Nucleus accumbens (tissue), 56 donors: ENCODE results near the gene TFB1M.
"Not testable (repeated sequence)": the region's sequence is repeated elsewhere in the genome, so short reads cannot be mapped to it uniquely, and the experiment has no call there.

Experiments
- DNase-seq, 56 donors: peaks; one replicate each; lab custom pipeline; 2025; lab: John Stamatoyannopoulos, UW

TFB1M gene

DNA sequence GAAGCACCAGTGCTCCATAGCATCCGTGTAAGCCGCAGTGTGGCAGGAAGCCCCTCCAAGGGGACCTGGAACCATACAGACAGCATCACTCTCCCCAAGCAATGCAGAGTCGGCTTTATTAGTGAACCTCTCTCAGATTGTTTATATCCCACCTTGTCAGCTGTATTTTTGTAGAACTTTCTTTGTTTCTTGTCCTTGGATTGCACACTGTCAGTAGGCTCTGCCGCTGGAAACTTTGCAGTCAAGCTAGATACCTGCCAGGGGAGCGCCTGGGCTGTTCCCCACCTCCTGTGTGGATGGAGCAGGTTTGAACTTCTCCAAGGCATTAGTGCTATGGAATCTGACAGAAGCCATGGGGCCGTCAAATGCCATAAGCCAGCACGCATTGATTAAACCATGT is 69.1 kb downstream of the TFB1M start:
- no peak for DNase-seq

DNA sequence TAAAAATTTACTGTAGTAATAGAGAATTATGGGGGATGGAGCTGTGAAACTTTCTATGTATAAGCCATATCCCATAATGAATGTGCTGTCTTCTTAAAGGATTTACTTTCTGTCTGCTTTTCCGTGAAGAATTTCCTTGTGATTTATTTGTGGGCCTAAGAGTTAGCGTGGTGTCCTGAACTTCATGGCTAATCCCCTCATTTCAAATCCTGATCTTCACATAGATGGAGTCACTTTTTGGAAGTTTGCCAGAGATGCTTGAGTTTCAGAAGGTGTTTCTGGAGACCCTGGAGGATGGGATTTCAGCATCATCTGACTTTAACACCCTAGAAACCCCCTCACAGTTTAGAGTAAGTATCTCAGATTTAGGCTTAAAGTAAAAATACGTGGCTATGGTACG is 69.8 kb downstream of the TFB1M start:
- no peak for DNase-seq

DNA sequence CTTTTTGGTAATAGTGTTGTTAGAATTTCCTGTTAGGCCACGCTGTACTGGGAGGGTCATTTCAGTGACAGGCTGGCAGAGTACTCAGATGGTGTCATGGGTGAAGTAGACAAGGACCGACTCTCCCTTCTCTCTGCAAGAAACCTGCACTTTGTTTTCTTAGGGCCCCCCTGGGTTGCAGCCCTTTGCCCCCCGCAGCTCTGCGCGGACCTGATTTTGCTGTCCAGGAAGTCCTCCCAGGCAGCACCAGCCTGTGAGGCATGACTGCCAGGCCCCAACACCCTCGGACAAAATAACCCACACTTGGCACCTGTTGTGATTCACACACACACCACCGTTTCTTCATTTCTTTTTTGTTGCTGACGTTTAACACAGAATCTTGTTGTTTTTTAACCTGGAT is 72.3 kb downstream of the TFB1M start:
- no peak for DNase-seq

DNA sequence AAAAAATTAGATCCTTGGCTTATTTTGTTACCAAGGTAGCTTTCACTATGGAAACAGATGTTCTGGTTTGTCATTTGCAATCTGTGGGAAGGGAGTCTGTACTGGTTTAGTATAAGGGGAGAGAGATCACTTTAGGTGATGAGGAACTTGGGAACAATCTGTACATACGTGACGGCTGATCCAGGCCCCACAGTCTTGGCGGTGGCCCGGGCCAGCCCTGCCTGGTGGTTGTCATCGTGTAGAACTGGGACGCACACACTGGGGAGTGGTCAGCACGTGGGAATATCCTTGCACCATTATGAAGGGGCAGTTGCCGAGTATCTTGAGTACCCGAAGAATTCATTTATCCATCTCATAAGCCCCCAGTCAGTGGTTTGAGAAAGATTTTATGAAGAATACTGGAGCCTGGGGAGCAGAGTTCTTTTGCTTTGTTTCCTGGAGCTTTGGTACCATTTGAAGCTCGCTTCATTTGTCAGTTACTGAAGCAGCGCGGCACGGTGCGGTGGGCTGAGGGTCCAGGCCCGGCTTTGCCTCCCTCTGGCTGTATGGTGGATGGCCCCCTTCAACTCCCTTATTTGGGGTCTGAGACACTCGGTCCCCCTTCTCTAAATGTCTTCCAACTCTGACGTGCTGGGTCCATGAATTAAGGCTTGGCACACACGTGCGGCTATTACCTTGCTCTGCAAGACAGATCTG is 73.2 kb downstream of the TFB1M start:
- peak in 3 of 56 donors; percentile 16 to 43 (median 31) for DNase-seq

DNA sequence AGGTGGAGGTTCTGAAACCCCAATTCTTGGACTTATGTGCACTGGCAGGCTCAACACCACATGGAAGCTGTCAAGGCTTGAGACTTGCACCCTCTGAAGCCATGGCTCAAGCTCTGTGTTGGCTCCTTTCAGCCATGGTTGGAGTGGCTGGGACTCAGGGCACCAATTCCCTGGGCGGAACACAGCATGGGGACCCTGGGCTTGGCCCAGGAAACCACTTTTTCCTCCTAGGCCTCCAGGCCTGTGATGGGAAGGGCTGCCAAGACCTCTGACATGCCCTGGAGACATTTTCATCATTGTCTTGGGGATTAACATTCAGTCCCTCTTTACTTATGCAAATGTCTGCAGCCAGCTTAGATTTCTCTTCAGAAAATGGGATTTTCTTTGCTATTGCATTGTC is 76.7 kb downstream of the TFB1M start:
- no peak for DNase-seq

DNA sequence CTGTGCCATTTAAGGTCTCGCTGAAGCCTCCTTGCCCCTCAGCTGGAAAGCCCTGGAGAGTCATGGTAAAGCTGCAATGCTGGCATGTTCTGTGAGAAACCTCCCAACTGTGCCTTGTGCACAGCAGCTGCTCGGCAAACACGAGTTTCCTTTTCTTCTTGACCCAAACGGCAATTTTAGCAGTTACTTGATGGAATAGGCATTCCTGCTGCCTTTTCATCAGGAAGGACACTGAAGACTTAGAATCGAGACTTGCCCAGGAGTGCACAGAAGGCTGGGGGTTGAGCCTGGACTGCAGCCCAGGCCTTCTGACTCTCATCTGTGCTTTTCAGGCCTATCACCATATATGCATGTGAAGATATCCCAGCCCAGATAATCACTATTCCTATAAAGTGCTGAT is 79.2 kb downstream of the TFB1M start:
- no peak for DNase-seq

DNA sequence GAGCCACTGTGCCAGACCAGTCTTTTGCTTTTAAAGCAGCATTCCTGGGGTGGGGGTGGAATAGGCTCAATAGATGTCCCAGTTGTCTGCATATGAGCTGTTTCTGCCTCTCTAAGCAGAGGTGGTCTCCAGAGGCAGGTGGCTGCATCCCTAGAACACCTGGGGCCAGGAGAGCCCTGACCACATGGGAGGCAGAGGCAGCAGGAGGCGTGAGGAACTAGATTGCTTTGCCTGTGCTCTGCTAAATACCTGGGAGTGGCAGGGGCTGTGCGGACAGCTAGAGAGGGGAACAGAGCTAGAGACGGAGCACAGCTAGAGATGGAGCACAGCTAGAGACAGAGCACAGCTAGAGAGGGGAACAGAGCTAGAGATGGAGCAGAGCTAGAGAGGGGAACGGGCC is 79.6 kb downstream of the TFB1M start:
- no peak for DNase-seq

DNA sequence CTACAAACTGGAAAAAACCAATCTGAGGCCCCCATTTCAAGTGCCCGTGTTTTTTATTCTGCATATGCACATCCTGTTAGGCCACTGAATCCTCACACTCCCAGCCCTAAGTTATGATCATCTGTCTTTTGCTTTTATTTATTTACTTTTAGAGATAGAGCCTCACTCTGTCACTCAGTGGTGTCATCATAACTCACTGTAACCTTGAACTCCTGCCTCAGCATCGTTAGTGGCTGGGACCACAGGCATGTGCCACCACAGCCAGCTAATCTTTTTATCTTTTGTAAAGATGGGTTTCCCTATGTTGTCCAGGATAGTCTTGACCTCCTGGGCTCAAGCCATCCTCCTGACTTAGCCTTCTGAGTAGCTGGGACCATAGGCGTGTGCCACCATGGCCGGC is 80.1 kb downstream of the TFB1M start:
- DNase-seq: no peak

DNA sequence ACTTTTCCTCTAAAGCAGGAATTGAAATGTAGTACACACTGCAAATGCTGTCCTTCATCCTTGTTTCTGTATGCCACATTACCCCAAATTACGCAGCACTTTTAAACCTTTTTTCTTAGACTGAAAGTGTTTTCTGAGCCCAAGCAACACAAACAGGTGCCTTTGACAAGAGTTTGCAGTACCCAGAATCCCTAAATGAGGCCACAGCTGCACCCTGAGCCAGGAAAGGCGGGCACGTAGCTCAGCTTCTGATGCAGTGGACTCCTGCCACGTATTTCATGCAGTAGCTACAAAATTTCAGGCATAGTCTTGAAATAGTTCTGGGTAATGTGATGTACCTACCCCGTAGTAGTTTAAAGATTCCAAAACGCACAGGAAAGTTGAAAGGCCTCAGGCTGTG is 81.4 kb downstream of the TFB1M start:
- no peak for DNase-seq

DNA sequence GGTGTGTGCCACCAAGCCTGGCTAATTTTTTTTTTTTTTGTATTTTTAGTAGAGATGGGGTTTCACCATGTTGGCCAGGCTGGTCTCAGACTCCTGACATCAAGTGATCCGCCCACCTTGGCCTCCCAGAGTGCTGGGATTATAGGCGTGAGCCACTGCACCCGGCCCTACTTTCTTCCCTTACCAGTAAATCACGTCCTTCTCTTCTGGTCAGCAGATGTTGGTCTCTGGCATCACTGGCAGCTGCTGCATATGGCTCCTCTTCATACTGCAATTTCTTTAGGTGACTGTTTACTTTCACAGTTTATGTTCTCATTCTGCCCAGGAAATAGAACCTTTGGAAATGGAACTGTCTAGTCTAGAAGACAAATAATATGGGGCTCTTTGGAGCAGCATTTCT is 83.3 kb downstream of the TFB1M start:
- DNase-seq: not testable (repeated sequence)

DNA sequence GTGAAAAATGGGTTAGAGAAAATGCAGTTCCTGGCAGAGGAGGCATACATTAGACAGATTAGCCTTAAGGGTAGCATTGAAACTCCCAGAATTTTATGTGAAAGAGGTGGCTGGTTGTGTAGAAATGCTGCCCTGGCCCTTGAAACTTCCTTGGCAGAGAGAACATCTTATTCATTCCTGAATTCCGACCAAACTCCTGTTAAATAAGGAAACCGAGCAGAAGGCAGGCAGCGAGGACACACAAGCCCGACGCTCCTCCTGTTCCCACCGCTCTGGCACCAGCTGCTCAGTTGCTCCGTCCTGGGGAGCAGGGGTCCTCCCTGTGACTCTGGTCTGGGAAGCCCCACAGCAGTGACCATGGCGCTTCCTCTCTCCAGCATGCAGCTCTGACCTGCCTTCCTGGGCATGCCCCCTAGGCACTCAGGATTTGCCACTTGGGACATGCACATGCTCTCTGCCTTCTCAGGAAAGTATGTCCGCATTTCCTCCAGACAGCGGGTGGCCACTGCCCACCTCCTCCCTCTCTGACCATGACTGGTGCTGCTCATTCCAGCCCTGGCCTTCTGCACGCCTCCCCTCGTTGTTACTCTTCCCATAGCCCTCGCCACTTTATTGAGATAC is 85.6 kb downstream of the TFB1M start:
- no peak for DNase-seq

DNA sequence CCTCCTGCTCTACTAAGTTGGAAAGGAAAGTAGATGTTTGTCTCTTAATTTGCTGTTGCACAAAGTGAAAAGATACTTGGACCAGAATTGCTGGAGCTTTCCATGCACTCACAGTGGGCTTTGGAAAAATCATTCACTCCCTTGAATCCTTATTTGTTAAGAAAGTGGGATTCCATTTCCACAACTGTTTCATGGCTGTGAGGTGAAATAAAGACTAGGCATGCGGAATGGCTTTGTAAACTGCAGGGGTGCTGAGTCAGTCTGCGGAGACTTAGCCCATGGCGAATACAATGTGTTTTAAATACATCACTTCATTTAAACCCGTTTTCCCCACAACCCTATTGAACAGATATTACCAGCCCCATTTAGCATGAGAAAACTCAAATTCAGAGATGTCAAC is 87.2 kb downstream of the TFB1M start:
- DNase-seq: no peak

DNA sequence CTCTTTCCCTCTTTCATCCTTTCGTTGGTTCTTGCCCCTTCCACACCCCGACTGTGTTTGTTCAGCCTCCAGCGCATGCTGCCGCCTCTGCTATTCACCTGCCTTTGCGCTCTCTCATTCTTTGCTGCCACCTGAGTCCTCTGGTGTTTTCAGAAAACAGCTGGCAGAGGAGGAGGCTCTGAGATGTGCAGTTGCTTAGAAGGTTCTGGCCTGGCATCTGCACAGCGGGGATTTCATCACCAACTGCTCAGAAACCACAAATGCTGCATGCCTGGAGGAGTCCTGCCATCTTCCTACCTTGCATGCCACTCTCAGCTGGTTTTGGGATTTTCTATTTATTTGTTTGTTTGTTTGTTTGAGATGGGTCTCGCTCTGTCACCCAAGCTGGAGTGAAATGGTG is 89.7 kb downstream of the TFB1M start:
- DNase-seq: peak in 1 of 56 donors; percentile 12

DNA sequence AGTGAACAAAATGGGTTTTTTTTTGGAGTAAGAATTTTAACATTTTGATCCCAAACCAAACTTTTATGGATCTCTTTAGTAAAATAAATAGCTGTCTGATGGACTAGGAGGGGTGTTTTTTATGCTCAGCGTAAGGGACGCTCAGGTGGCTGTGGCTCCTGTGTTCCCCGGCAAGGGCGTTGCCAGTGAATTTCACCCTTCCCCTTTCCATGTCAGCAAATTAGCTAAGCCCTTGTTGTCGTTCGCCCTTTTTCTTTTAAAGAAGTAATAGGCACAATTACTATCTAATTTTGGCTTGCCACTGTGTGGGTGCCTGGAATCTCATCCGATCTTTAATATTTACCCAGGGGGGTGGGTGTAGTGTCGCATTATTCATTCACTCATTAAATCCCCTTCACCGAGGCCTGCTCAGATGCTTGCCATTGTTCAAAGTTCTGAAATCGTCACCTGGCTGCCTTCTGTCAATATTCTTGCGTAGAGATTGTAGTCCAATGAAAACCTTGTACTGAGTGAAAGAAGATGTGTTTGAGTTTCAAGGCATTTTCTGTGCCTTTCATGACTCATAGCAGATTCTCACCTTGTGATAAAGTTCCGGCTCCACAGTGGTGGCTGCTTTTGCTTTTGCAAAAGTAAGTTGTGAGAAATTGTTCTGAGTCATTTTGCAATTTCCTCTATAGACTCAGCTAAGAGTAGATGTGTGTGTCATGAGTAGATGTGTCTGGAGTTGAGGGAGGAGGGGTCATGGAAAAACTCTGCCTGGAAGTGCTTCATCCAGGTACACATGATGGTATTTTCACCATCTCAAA is 90.4 kb downstream of the TFB1M start:
- DNase-seq: peak in 20 of 56 donors; percentile 10 to 65 (median 40)

DNA sequence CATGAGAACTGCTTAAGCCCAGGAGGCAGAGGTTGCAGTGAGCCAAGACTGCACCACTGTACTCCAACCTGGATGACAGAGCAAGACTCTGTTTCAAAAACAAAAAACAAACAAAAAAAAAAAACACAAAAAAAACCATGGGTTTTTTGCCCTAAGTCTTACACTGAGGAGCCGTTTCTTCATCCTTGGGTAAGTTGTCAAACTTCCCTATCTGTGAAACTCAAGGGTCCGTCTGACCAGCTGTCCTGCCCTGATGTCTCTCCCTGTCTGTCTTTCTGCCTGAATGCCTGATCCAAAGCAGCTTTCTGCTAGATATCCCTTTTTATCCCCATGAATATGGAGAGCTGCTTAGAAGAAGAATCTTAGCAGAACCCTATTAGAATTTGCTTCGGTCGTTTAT is 91.8 kb downstream of the TFB1M start:
- no peak for DNase-seq

DNA sequence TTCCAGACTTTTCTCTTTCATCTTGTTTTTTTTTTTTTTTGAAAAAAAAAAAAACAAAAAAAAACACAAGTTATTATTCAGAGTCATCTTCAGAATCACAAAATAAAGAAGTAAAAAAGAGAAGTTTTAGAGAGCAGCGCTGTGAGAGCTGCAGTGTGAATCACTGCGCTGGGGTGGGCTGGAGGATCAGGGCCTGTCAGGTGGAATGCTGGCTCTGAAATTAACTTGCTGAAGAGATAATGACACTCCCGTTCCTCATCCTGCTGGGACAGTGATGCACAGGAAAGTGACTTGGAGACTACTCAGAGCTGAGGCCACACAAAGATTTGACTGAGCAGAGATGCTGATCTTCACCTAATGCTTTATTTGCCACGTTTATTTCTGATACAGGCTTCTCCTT is 93.2 kb downstream of the TFB1M start:
- peak in 9 of 56 donors; percentile 17 to 54 (median 38) for DNase-seq

DNA sequence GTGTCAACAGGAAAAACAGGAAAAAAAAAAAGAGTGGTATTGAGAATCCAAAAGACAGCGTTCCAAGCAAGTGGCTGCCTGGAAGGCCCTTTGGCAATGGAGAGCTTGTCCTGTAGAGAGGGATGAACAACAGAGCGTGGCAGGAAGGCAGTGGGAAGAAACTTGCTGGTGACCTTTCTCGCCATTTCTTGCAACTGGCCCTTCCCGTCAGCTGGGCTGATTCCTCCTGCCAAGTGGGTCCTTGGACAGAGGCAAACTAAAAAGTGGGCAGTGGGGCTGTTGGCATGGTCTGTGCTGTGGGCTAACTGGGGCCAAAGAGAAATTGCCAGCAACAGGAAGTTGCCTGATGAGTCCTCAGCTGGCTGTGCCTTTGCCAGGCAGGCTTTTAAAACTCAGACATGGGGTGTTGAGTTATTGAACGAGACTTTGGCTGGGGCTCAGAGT is 94.4 kb downstream of the TFB1M start:
- peak in 43 of 56 donors; percentile 20 to 73 (median 39) for DNase-seq

DNA sequence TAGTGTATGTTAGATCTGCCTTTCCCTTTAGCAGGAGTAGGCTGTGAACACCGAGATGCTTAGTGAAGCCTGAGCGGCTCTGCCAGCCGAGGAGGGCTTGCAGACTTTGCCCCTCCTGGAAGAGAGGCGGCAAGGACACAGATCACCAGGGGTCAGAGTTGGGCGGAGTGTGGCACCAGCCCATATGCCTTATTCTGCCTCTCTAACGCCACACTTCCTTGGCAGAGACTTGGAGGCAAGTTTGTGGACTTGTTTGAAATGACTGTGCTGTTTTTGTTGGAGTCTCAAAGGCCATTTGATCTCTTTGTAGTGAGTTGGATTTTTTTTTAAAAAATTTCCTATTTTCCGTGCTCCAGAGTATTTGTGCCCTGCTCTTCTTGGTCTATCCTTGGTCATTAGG is 95.0 kb downstream of the TFB1M start:
- DNase-seq: peak in 3 of 56 donors; percentile 14 to 36 (median 17)

DNA sequence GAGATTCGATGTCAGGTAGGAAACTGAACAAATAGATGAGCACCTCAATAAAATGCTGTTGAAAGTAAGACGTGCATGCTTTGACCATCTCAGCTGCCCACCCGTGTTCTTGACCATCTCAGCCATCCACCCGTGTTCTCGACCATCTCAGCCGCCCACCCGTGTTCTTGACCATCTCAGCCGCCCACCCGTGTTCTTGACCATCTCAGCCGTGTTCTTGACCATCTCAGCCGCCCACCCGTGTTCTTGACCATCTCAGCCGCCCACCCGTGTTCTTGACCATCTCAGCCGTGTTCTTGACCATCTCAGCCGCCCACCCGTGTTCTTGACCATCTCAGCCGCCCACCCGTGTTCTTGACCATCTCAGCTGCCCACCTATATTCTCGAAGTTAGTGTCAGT is 95.6 kb downstream of the TFB1M start:
- DNase-seq: not testable (repeated sequence)

DNA sequence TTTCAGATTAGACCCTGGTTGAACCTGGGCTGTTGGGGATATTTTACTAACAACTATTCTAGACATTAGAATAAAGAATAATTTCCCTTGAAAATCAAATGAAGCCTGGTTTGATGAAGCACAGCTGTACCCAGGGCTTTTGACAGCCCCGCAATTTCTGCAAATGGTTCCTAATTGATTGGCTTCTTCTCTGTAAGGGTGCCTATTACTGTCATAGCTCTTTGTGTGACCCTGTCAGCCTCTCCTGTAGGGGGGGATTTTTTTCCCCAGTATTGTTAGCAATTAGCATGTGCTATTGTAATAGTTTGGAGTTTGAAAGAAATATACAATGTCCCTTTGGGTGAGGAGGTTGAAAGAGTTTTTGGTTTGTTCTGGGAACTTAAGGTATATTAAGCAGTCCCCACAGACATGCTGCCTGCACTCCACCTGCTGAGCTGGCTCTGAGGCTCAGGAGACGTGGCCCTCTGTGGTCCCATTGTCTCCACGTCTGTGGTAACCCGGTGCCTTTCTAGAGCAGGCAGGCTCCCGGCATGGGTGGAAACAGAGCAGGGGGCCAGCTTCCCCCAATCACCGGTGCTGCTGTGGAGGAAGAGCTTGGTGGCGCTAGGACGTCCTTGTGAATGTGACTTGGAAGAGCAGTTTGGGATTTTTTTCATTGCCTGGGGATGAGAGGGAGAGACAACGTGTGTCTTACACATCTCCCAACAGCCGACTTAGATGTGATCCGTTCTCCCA is 97.8 kb downstream of the TFB1M start:
- peak in 24 of 56 donors; percentile 11 to 62 (median 28) for DNase-seq

DNA sequence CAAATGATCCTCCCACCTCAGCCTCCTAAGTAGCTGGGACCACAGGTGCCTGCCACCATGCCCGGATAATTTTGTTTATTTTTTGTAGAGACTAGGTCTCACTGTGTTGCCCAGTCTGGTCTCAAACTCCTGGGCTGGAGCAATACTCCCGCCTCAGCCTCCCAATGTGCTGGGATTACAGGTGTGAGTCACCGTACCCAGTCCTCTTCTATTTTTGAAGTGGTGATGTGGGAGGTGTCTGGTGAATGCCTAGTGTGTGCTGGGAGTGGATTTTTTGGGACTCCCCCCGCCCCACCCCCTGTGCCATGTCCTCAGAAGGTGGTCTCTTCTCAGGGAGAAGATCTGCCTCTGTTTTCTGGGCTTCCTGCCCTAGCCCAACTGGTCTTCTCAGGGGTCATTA is 98.4 kb downstream of the TFB1M start:
- peak in 1 of 56 donors; percentile 17 for DNase-seq
